ENCODE measurements around the gene PTPRG.

PTPRG gene

GRCh38 chr3:61624300-61624699, 62.9 kb downstream of the PTPRG start:
- no peak for DNase-seq

GRCh38 chr3:61625429-61625828, 64.1 kb downstream of the PTPRG start:
- DNase-seq: no peak

GRCh38 chr3:61626484-61626883, 65.1 kb downstream of the PTPRG start:
- DNase-seq: no peak

GRCh38 chr3:61627768-61628185, 66.4 kb downstream of the PTPRG start:
- DNase-seq: no peak

GRCh38 chr3:61628636-61629035, 67.3 kb downstream of the PTPRG start:
- DNase-seq: no peak

- DNase-seq: no peak
Measured at GRCh38 chr3:61629442-61629841, 68.1 kb downstream of the PTPRG start.

GRCh38 chr3:61631108-61631769, 69.9 kb downstream of the PTPRG start:
- DNase-seq: no peak

GRCh38 chr3:61632568-61633175, 71.3 kb downstream of the PTPRG start:
- no peak for DNase-seq

GRCh38 chr3:61634678-61635077, 73.3 kb downstream of the PTPRG start:
- DNase-seq: no peak

GRCh38 chr3:61637088-61638051, 76.0 kb downstream of the PTPRG start:
- DNase-seq: no peak

GRCh38 chr3:61638741-61639140, 77.4 kb downstream of the PTPRG start:
- no peak for DNase-seq

- no peak for DNase-seq
Measured at GRCh38 chr3:61639991-61640390, 78.6 kb downstream of the PTPRG start.

- DNase-seq: no peak
Measured at GRCh38 chr3:61645148-61645547, 83.8 kb downstream of the PTPRG start.

- no peak for DNase-seq
Measured at GRCh38 chr3:61646360-61646759, 85.0 kb downstream of the PTPRG start.

- no peak for DNase-seq
Measured at GRCh38 chr3:61646851-61647525, 85.6 kb downstream of the PTPRG start.

- no peak for DNase-seq
Measured at GRCh38 chr3:61648481-61648880, 87.1 kb downstream of the PTPRG start.

GRCh38 chr3:61649381-61650170, 88.2 kb downstream of the PTPRG start:
- DNase-seq: no peak

GRCh38 chr3:61650276-61650675, 88.9 kb downstream of the PTPRG start:
- DNase-seq: no peak

- DNase-seq: no peak
Measured at GRCh38 chr3:61650719-61651410, 89.5 kb downstream of the PTPRG start.

- DNase-seq: no peak
Measured at GRCh38 chr3:61657689-61658088, 96.3 kb downstream of the PTPRG start.

- no peak for DNase-seq
Measured at GRCh38 chr3:61662861-61663260, 101.5 kb downstream of the PTPRG start.
